GM12873 (cell line): ENCODE results near the gene LMBRD1.

Experiments used
- CTCF ChIP-seq: IDR thresholded peaks from 2 replicates; pipeline ENCODE4 v1.5.1; 2012; ENCODE audit warnings: low read depth, mild to moderate bottlenecking, moderate library complexity, low read length, control low read depth; ENCODE audit not compliant: insufficient read depth; ENCODE audit errors: missing control alignments

Gene LMBRD1

GRCh38 chr6:69729870-69730449, 66.8 kb downstream of the LMBRD1 start:
- TF ChIP-seq CTCF: peak; percentile 26

GRCh38 chr6:69722683-69723082, 74.1 kb downstream of the LMBRD1 start:
- TF ChIP-seq CTCF: no peak

GRCh38 chr6:69719602-69720193, 77.1 kb downstream of the LMBRD1 start:
- TF ChIP-seq CTCF: peak; percentile 50

DNA sequence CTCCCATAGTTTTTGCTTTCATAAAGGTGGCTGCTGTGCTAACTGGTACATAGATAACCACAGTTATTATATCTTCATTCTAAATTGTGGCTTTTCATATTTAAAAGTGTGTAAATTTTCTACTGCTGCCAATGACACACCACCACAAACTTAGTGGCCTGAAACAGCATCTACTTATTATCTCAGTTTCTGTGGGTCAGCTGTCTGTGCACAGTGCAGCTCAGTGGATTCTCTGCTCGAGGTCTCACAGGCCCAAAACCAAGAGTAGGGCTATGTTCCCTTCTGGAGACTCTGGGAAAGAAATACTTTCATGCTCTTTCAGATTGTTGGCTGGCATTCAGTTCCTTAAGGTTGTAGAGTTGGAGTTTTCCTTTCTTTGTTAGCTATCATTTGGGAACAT, 90.1 kb downstream of the LMBRD1 start:
- no peak for TF ChIP-seq CTCF

- no peak for TF ChIP-seq CTCF
Observed at GRCh38 chr6:69705954-69706353, 90.9 kb downstream of the LMBRD1 start.

DNA sequence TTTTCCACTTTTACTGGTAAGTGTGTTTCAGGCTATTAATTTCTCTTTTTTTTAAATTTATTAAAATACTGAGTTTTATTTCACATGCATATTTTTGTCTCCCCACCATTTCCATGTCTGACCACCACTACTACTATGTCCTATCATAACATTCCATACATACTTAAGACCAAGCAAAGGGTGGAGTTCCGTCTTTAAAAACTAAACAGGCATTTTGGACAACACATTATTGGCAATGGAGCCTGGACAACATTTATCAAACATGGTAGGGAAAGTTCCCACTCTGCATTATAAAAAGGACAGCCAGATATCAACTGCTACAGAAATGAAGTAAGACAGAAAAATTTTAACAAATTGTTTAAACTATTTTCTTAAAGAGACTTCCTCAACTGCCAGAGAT, 91.9 kb downstream of the LMBRD1 start:
- TF ChIP-seq CTCF: no peak

GRCh38 chr6:69699655-69700054, 97.2 kb downstream of the LMBRD1 start:
- no peak for TF ChIP-seq CTCF
